HepG2 (cell line): ENCODE data around the gene SGF29. TPM values are rescaled to one million over a fixed set of nuclear protein-coding genes. Genes with fewer than 3 reads are reported as not detected.
"Not testable (repeated sequence)": the region's sequence is repeated elsewhere in the genome, so short reads cannot be mapped to it uniquely, and the experiment has no call there.

Experiments used
- ATAC-seq: fragments of 200-7000 bp; cut with Tn5 transposase; 3 replicates; pipeline ENCODE4 v1.9.1; 2020; ENCODE audit warnings: mild to moderate bottlenecking, moderate library complexity
- BruUV-seq: library from RNA; stranded (reverse); fragments of 400-500 nt; replicated peaks from 2 replicates; lab custom pipeline; 2021; lab: Mats Ljungman, UMichigan
- CTCF ChIA-PET: fragments of 300-600 bp; formaldehyde crosslinking; extraction: SDS; loops from one replicate; lab custom pipeline; 2021; ENCODE audit warnings: low total read pairs, inconsistent platforms, low intra/inter-chr PET ratio; lab: Yijun Ruan, JAX
- POLR2A ChIA-PET: fragments of 350-600 bp; sonication (Branson Sonifier 250); formaldehyde crosslinking; loops from one replicate; lab custom pipeline; 2020; ENCODE audit warnings: antibody characterized with exemption, inconsistent platforms; lab: Yijun Ruan, JAX
- DNase-seq: peaks from one replicate; pipeline ENCODE4 v3.0.0-alpha.2; 2015; ENCODE audit warnings: low spot score
- FAIRE-seq: peaks from 3 replicates; lab custom pipeline; 2011; peaks lifted over from hg19 to GRCh38; lab: Jason Lieb, UNC
- H2AFZ ChIP-seq: one replicate; pipeline ENCODE4 v1.6.1; 2011; ENCODE audit warnings: low read length, inconsistent platforms
- H3K27ac ChIP-seq: fragments of 300-600 bp; 3 replicates; pipeline ENCODE4 v1.8.0; 2011; ENCODE audit warnings: mixed run types, mild to moderate bottlenecking, mixed read lengths, low read length, inconsistent platforms; ENCODE audit not compliant: insufficient read depth; ENCODE audit errors: extremely low read length
- H3K27me3 ChIP-seq, 2 experiments: fragments of 200-600 bp in 1 of 2; 2 replicates in 1 of 2; 3 replicates in 1 of 2; pipeline versions ENCODE4 v1.6.0 to v1.8.0; 2011; ENCODE audit warnings: low read length in 2 of 2, mild to moderate bottlenecking in 2 of 2, moderate library complexity in 2 of 2, inconsistent platforms in 1 of 2; ENCODE audit not compliant: insufficient read depth in 2 of 2, control insufficient read depth in 1 of 2
- H3K36me3 ChIP-seq, 2 experiments: fragments of 200-600 bp in 1 of 2; replicated peaks in 1 of 2; 2 replicates in 1 of 2; 3 replicates in 1 of 2; pipeline versions ENCODE4 v1.5.1 to v1.8.0; 2011; ENCODE audit warnings: low read length in 2 of 2, inconsistent platforms in 1 of 2; ENCODE audit not compliant: insufficient read depth in 2 of 2, control insufficient read depth in 1 of 2
- H3K4me1 ChIP-seq: 2 replicates; pipeline ENCODE4 v1.5.1; 2012; ENCODE audit warnings: low read length, inconsistent platforms; ENCODE audit not compliant: insufficient read depth
- H3K4me2 ChIP-seq: 2 replicates; pipeline ENCODE4 v1.6.0; 2011; ENCODE audit warnings: low read depth, low read length, inconsistent platforms
- H3K4me3 ChIP-seq, 3 experiments: fragments of 200-600 bp in 1 of 3; sonication (generic), shearing (Covaris generic) in 1 of 3; replicated peaks in 1 of 3; 2 replicates each; pipeline ENCODE4 v1.5.1; 2011 to 2016; ENCODE audit warnings: low read length in 3 of 3, inconsistent platforms in 2 of 3, low read depth in 2 of 3, mild to moderate bottlenecking in 2 of 3, control low read depth in 1 of 3, mixed read lengths in 1 of 3; ENCODE audit not compliant: insufficient read depth in 1 of 3
- H3K79me2 ChIP-seq: one replicate; pipeline ENCODE4 v1.6.1; 2011; ENCODE audit warnings: low read length, inconsistent platforms; ENCODE audit not compliant: insufficient read depth
- H3K9ac ChIP-seq: 2 replicates; pipeline ENCODE4 v1.6.0; 2011; ENCODE audit warnings: mild to moderate bottlenecking, low read depth, low read length, inconsistent platforms; ENCODE audit not compliant: insufficient read depth
- H3K9me3 ChIP-seq: 2 replicates; pipeline ENCODE4 v1.5.1; 2012; ENCODE audit warnings: mild to moderate bottlenecking, low read length
- H4K20me1 ChIP-seq: 2 replicates; pipeline ENCODE4 v1.6.0; 2011; ENCODE audit warnings: inconsistent platforms, mild to moderate bottlenecking, low read length, moderate library complexity; ENCODE audit not compliant: insufficient read depth
- CC2D1A ChIP-seq: sonication (generic); formaldehyde crosslinking; IDR thresholded peaks from 2 replicates; pipeline ENCODE4 v1.8.1; 2023; ENCODE audit warnings: mild to moderate bottlenecking, missing genetic modification reagents
- KLF12 ChIP-seq: sonication (generic); formaldehyde crosslinking; IDR thresholded peaks from 2 replicates; pipeline ENCODE4 v1.4.0; 2020; ENCODE audit warnings: missing genetic modification reagents, borderline replicate concordance
- YEATS4 ChIP-seq: sonication (generic); formaldehyde crosslinking; IDR thresholded peaks from 2 replicates; pipeline ENCODE4 v1.4.0; 2020; ENCODE audit warnings: missing genetic modification reagents, borderline replicate concordance
- ZNF121 ChIP-seq: sonication (generic); formaldehyde crosslinking; IDR thresholded peaks from 2 replicates; pipeline ENCODE4 v1.5.0; 2020; ENCODE audit warnings: mild to moderate bottlenecking, missing genetic modification reagents
- ZNF747 ChIP-seq: sonication (generic); formaldehyde crosslinking; IDR thresholded peaks from 2 replicates; pipeline ENCODE4 v1.8.1; 2023; ENCODE audit warnings: missing genetic modification reagents, mild to moderate bottlenecking, borderline replicate concordance
- ZNF766 ChIP-seq: sonication (generic); formaldehyde crosslinking; IDR thresholded peaks from 2 replicates; pipeline ENCODE4 v1.5.0; 2020; ENCODE audit warnings: missing genetic modification reagents, borderline replicate concordance
- WGBS: methylation state at CpG from one replicate; pipeline ENCODE4 v1.1.6; 2017; ENCODE audit warnings: low lambda C conversion rate; 5-methylcytosine and 5-hydroxymethylcytosine counted together
- in situ Hi-C: cut with HindIII; loops from 2 replicates; pipeline ENCODE4 v1.10.0; 2017; ENCODE audit warnings: low pct_unique_long_range_greater_than_20kb; ENCODE audit not compliant: extremely low pct_ligation_motif_present
- intact Hi-C: fragments of 100-400 bp; cut with micrococcal nuclease; formaldehyde crosslinking; loops from one replicate; pipeline ENCODE4 v1.10.0; 2022; ENCODE audit not compliant: unreplicated experiment
- polyA plus RNA-seq, 8 experiments: library from polyadenylated mRNA; depleted of rRNA in 3 of 8; stranded (reverse) in 7 of 8; unstranded in 1 of 8; fragments of >200 nt; fragmentation: Illumina TruSeq in 4 of 8; extraction: Trizol in 4 of 8; gene quantifications; 2 replicates each; pipeline versions ENCODE4 v1.2.1 to v1.2.3, GENCODE V29; 2011 to 2016; ENCODE audit warnings: low read depth in 4 of 8, missing spikeins in 1 of 8, mixed read lengths in 1 of 8; ENCODE audit not compliant: insufficient read depth in 1 of 8
- total RNA-seq, 5 experiments: library from RNA; depleted of rRNA; stranded (reverse); fragments of >200 nt; fragmentation: Illumina TruSeq; extraction: Trizol; gene quantifications; 2 replicates each; pipeline ENCODE4 v1.2.3, GENCODE V29; 2016; ENCODE audit warnings: low read depth in 1 of 5
- TF ChIP-seq, protein P1 (sequence below): sonication (generic); formaldehyde crosslinking; IDR thresholded peaks from 2 replicates; pipeline ENCODE4 v1.4.0; 2020; ENCODE audit warnings: missing genetic modification reagents
- TF ChIP-seq, protein P2 (sequence below): sonication (generic); formaldehyde crosslinking; IDR thresholded peaks from 2 replicates; pipeline ENCODE4 v1.5.0; 2020; ENCODE audit warnings: missing genetic modification reagents

SGF29 gene
- total and polyA plus RNA-seq, 2 of the 13 experiments (the other 11 are each of a cell fraction or from before 2014, with no cell fraction given) = 5.0 to 29.4 TPM

DNA sequence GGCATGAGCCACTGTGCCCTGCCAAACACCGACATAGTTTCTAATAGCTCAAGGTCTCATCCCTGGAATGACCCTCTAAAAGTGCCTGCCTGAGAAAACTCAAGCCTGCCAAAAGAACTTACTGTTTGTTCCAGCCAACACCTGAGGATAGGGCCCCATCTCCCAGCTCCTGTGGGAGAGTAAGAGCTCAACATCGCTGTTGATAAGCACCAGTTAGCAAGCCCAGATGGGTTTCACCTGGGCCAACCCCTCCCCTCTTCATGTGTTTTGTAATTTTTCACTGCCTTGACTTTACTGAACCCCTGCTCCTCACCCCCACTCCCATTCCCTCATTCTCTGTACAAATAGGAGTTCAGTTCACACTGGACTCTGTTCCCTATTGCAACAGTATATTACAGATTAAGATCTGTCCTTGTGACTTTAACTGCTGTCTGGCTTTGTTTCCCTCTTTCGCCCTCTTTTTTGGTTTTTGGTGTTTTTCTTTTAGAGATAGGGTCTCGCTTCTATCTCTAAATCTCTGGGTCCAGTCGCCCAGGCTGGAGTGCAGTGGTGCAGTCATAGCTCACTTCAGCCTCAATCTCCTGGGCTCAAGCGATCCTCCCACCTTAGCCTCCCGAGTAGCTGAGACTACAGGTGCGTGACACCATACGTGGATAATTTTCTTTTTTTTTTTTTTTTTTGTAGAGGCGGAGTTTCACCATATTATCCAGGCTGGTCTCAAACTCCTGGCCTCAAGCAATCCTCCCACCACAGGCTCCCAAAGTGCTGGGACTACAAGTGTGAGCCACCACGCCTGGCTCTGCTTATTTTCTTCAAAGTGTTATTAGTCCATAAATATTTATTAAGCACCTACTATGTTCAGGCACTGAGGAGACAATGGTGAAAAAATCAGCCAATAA, 27.3 kb upstream of the SGF29 start (continued):
- peak; percentile 60; the same call in 1 of the 2 replicates for TF ChIP-seq KLF12 (CRISPR knock-in tag)

DNA sequence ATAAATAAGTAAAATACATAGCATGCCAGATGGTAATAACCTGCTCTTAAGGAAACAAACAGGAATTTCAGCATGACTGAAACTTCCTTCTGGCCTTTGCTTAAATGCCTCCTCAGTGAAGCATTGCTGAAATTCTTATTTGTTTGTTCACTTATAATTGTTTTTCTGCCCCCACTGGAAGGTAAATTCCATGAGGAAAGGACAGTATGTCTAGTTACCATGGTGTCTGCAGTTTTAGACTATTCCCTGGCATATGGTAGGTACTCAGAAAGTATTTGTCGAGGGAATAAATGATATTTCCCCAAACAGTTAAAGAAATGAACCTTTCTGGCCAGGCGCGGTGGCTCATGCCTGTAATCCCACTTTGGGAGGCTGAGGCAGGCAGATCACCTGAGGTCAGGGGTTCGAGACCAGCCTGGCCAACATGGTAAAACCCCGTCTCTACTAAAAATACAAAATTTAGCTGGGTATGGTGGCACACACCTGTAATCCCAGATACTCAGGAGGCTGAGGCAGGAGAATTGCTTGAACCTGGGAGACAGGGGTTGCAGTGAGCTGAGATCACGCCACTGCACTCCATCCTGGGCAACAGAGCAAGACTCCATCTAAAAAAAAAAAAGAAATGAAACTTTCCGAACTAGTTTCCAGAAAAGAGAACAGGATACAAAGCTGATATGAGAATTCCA, 26.5 kb upstream of the SGF29 start:
- H2AFZ ChIP-seq, BruUV-seq, CTCF ChIA-PET, FAIRE-seq, H3K79me2 ChIP-seq, H4K20me1 ChIP-seq, in situ Hi-C loops, H3K9me3 ChIP-seq, H3K27me3 ChIP-seq, H3K4me3 ChIP-seq, H3K36me3 ChIP-seq, intact Hi-C loops, ATAC-seq: not testable (repeated sequence)
- 96% methylated on average over 7 of the region's 7 CpGs for WGBS
- Histone ChIP-seq H3K27ac (peak overlapping the region; percentile 80), H3K9ac (0 out of 2 replicates have a peak overlapping the region, but pooled peaks have one; percentile 31), H3K4me2 (peak overlapping the region; percentile 72), H3K4me1 (peaks cover 79% of the 10 kb centered on the region)
- POLR2A ChIA-PET = interaction anchor here (1.4 to 3.0 kb wide), 5 partner anchors 8 to 70 kb away, joined by 4 to 23 read pairs (median 8); partner anchors contain the start of genes CLN3, NUPR1 and SULT1A2
- 0 out of 2 replicates have a peak, but pooled peaks have one; percentile 35 for TF ChIP-seq ZNF766
- TF ChIP-seq CC2D1A = 0 out of 2 replicates have a peak, but pooled peaks have one; percentile 62
- peak; percentile 73 for TF ChIP-seq ZNF121
- TF ChIP-seq, protein P1, sequence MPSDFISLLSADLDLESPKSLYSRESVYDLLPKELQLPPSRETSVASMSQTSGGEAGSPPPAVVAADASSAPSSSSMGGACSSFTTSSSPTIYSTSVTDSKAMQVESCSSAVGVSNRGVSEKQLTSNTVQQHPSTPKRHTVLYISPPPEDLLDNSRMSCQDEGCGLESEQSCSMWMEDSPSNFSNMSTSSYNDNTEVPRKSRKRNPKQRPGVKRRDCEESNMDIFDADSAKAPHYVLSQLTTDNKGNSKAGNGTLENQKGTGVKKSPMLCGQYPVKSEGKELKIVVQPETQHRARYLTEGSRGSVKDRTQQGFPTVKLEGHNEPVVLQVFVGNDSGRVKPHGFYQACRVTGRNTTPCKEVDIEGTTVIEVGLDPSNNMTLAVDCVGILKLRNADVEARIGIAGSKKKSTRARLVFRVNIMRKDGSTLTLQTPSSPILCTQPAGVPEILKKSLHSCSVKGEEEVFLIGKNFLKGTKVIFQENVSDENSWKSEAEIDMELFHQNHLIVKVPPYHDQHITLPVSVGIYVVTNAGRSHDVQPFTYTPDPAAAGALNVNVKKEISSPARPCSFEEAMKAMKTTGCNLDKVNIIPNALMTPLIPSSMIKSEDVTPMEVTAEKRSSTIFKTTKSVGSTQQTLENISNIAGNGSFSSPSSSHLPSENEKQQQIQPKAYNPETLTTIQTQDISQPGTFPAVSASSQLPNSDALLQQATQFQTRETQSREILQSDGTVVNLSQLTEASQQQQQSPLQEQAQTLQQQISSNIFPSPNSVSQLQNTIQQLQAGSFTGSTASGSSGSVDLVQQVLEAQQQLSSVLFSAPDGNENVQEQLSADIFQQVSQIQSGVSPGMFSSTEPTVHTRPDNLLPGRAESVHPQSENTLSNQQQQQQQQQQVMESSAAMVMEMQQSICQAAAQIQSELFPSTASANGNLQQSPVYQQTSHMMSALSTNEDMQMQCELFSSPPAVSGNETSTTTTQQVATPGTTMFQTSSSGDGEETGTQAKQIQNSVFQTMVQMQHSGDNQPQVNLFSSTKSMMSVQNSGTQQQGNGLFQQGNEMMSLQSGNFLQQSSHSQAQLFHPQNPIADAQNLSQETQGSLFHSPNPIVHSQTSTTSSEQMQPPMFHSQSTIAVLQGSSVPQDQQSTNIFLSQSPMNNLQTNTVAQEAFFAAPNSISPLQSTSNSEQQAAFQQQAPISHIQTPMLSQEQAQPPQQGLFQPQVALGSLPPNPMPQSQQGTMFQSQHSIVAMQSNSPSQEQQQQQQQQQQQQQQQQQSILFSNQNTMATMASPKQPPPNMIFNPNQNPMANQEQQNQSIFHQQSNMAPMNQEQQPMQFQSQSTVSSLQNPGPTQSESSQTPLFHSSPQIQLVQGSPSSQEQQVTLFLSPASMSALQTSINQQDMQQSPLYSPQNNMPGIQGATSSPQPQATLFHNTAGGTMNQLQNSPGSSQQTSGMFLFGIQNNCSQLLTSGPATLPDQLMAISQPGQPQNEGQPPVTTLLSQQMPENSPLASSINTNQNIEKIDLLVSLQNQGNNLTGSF = 0 out of 2 replicates have a peak, but pooled peaks have one; percentile 55
- TF ChIP-seq YEATS4 = 0 out of 2 replicates have a peak, but pooled peaks have one; percentile 21
- 0 out of 2 replicates have a peak, but pooled peaks have one; percentile 10 for TF ChIP-seq ZNF747
- TF ChIP-seq, protein P2, sequence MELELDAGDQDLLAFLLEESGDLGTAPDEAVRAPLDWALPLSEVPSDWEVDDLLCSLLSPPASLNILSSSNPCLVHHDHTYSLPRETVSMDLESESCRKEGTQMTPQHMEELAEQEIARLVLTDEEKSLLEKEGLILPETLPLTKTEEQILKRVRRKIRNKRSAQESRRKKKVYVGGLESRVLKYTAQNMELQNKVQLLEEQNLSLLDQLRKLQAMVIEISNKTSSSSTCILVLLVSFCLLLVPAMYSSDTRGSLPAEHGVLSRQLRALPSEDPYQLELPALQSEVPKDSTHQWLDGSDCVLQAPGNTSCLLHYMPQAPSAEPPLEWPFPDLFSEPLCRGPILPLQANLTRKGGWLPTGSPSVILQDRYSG (CRISPR knock-in tag) = 0 out of 2 replicates have a peak, but pooled peaks have one; percentile 36
- peak; percentile 39 for DNase-seq
